SK-N-SH treated with all-trans-retinoic acid at 6 μM for 48 hours (cell line): Measurements from ENCODE around the gene PCNP.
"Not testable (repeated sequence)": the region's sequence is repeated elsewhere in the genome, so short reads cannot be mapped to it uniquely, and the experiment has no call there.

Experiments
- ARNTL ChIP-seq: fragments of 450-650 bp; formaldehyde crosslinking; IDR thresholded peaks from 2 replicates; pipeline ENCODE4 v1.5.0; 2020; ENCODE audit warnings: low read depth, mild to moderate bottlenecking, moderate library complexity, borderline replicate concordance
- BACH2 ChIP-seq: fragments of 250-450 bp; sonication (Bioruptor Pico); IDR thresholded peaks from 2 replicates; pipeline ENCODE4 v1.9.0; 2021; ENCODE audit warnings: mild to moderate bottlenecking, borderline replicate concordance
- CREB5 ChIP-seq: fragments of 250-450 bp; sonication (Bioruptor Pico); IDR thresholded peaks from 2 replicates; pipeline ENCODE4 v1.5.1; 2020; ENCODE audit warnings: low read depth, mild to moderate bottlenecking, moderate library complexity
- CSDC2 ChIP-seq: fragments of 250-450 bp; sonication (Bioruptor Pico); IDR thresholded peaks from 2 replicates; pipeline ENCODE4 v1.5.0; 2020; ENCODE audit warnings: mild to moderate bottlenecking, moderate library complexity
- ISL1 ChIP-seq: fragments of 250-450 bp; sonication (Bioruptor Pico); IDR thresholded peaks from 2 replicates; pipeline ENCODE4 v2.1.2; 2022; ENCODE audit warnings: mild to moderate bottlenecking, moderate library complexity
- OSR1 ChIP-seq: fragments of 250-450 bp; sonication (Bioruptor Pico); IDR thresholded peaks from 2 replicates; pipeline ENCODE4 v1.8.0; 2022; ENCODE audit warnings: moderate library complexity, mild to moderate bottlenecking, inconsistent platforms
- PATZ1 ChIP-seq: fragments of 250-450 bp; sonication (Bioruptor Pico); IDR thresholded peaks from 2 replicates; pipeline ENCODE4 v1.8.0; 2020; ENCODE audit warnings: mild to moderate bottlenecking, moderate library complexity, borderline replicate concordance
- RARB ChIP-seq: fragments of 250-450 bp; sonication (Bioruptor Pico); IDR thresholded peaks from 2 replicates; pipeline ENCODE4 v1.8.0; 2021; ENCODE audit warnings: mild to moderate bottlenecking, moderate library complexity
- SNAI2 ChIP-seq: fragments of 250-450 bp; sonication (Bioruptor Pico); IDR thresholded peaks from 2 replicates; pipeline ENCODE4 v1.5.0; 2020; ENCODE audit warnings: mild to moderate bottlenecking, moderate library complexity
- TCF4 ChIP-seq: fragments of 250-450 bp; sonication (Bioruptor Pico); IDR thresholded peaks from 2 replicates; pipeline ENCODE4 v1.8.0; 2021; ENCODE audit warnings: mild to moderate bottlenecking, moderate library complexity, borderline replicate concordance
- ZC3H10 ChIP-seq: fragments of 250-450 bp; sonication (Bioruptor Pico); IDR thresholded peaks from 2 replicates; pipeline ENCODE4 v1.5.1; 2021; ENCODE audit warnings: mild to moderate bottlenecking, moderate library complexity
- ZFP3 ChIP-seq: fragments of 250-450 bp; sonication (Bioruptor Pico); IDR thresholded peaks from 2 replicates; pipeline ENCODE4 v1.5.0; 2020; ENCODE audit warnings: mild to moderate bottlenecking, moderate library complexity
- ZFP30 ChIP-seq: fragments of 450-650 bp; formaldehyde crosslinking; IDR thresholded peaks from 2 replicates; pipeline ENCODE4 v1.5.0; 2022; ENCODE audit warnings: mild to moderate bottlenecking, moderate library complexity
- ZNF565 ChIP-seq: fragments of 450-650 bp; formaldehyde crosslinking; conservative IDR thresholded peaks from 2 replicates; pipeline ENCODE4 v1.5.0; 2020; ENCODE audit warnings: low read depth, mild to moderate bottlenecking, moderate library complexity

GRCh38 chr3:101613014-101613413 is 39.0 kb downstream of the PCNP start:
- TF ChIP-seq BACH2 (CRISPR knock-in tag); PATZ1; ZNF565 (CRISPR knock-in tag); ZFP3 (CRISPR knock-in tag); CSDC2; SNAI2 (CRISPR knock-in tag); TCF4 (CRISPR knock-in tag); RARB; ZC3H10; ARNTL; ISL1 (CRISPR knock-in tag); CREB5 (CRISPR knock-in tag); OSR1; ZFP30: not testable (repeated sequence)
